ENCODE measurements around the gene DNAJB9.

The DNAJB9 gene

GRCh38 chr7:108557191-108557590 is 12.5 kb upstream of the DNAJB9 start:
- no peak overlapping the region for H3K27ac ChIP-seq
- TF ChIP-seq CTCF (conservative IDR thresholded peaks at IDR 0.05), result no peak
- no peak for TF ChIP-seq ZFX (IDR thresholded peaks at IDR 0.05)

- H3K27ac ChIP-seq, result no peak overlapping the region
- TF ChIP-seq CTCF (conservative IDR thresholded peaks at IDR 0.05), result no peak
- no peak for TF ChIP-seq ZFX (IDR thresholded peaks at IDR 0.05)
Observed at GRCh38 chr7:108557617-108558016, 12.1 kb upstream of the DNAJB9 start.

DNA sequence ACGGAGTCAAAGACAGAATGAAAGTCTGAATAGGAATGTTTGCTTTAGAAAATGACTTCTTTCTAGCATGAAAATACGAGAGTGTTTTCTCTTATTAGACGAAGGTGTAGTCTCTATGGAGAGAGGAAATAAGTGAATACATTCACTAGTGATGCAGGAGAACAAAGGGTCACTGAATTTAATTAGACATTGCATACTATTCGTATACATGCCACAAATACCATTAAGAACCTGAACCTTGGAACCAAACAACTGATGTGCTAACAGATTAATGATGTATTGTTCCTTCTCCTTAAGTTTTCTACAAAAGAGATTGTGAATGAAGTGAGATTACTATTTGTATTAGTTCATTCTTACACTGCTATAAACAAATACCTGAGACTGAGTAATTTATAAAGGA is 10.4 kb upstream of the DNAJB9 start:
- no peak for TF ChIP-seq CTCF (conservative IDR thresholded peaks at IDR 0.05)
- no peak for TF ChIP-seq ZFX (IDR thresholded peaks at IDR 0.05)
- no peak overlapping the region for H3K27ac ChIP-seq

DNA sequence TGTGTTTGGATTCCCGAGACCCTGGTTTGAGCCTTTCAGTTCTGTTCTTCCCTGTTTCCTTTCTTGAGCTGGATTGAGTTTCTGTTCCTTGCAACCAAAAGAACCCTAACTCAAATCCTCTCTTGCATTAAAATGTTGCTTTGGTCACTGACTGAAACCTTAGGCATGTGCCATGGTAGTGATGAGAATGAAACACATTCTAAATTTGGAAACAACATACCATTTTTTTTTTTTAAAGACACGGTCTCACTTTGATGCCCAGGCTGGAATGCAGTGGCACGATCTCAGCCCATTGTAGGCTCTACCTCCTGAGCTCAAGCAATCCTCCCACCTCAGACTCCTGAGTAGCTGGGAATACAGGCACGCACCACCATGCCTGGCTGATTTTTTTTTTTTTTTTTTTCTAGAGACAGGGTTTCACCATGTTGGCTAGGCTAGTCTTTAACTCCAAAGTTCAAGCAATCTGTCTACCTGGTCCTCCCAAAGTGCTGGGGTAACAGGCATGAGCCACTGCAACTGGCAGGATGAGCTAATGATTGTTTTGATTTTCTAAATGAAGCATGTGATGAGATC is 8.5 kb upstream of the DNAJB9 start:
- no peak overlapping the region for H3K27ac ChIP-seq
- TF ChIP-seq CTCF (conservative IDR thresholded peaks at IDR 0.05) (no peak), ZFX (IDR thresholded peaks at IDR 0.05) (no peak)

- TF ChIP-seq CTCF (conservative IDR thresholded peaks at IDR 0.05), result no peak
- TF ChIP-seq ZFX (IDR thresholded peaks at IDR 0.05), result no peak
- no peak overlapping the region for H3K27ac ChIP-seq
Observed at GRCh38 chr7:108565987-108566386, 3.7 kb upstream of the DNAJB9 start.

GRCh38 chr7:108568801-108569380 is 783 bp upstream of the DNAJB9 start:
- peak overlapping the region; percentile 93 for H3K27ac ChIP-seq
- TF ChIP-seq CTCF (conservative IDR thresholded peaks at IDR 0.05), result no peak
- no peak for TF ChIP-seq ZFX (IDR thresholded peaks at IDR 0.05)

DNA sequence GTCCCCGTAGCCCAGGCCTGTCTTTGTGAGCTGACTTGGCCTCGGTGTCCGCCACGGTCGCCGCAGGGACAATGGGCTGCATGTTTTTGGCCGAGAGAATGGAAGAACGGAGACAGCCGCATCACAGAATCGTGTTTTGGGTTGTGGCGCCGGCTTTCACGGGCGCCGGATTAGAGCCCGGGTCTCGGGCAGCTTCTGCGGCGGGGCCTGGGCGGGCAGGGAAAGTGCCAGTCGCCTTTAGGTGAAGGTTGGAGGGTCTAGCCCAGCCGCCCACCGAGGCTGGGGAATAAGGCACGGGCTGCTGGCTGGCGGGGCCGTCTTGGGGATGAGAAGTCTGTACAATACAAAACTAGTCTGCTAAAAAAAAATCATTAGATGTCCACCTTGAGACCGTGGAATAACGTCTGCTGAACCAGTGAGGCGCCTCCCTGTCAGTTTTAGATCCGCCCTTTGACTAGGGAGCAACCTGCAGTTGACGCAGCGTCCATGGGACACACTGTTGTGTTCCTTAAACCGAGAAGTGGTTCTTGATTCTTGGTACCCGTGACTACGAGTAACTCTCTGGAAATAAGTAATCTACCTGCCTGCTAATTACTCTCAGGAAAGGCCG is 577 bp downstream of the DNAJB9 start:
- no peak for TF ChIP-seq CTCF (conservative IDR thresholded peaks at IDR 0.05)
- no peak for TF ChIP-seq ZFX (IDR thresholded peaks at IDR 0.05)
- peak overlapping the region; percentile 93 for H3K27ac ChIP-seq

Data from C4-2B (cell line).